ENCODE data around the gene ADAT3.

DNA sequence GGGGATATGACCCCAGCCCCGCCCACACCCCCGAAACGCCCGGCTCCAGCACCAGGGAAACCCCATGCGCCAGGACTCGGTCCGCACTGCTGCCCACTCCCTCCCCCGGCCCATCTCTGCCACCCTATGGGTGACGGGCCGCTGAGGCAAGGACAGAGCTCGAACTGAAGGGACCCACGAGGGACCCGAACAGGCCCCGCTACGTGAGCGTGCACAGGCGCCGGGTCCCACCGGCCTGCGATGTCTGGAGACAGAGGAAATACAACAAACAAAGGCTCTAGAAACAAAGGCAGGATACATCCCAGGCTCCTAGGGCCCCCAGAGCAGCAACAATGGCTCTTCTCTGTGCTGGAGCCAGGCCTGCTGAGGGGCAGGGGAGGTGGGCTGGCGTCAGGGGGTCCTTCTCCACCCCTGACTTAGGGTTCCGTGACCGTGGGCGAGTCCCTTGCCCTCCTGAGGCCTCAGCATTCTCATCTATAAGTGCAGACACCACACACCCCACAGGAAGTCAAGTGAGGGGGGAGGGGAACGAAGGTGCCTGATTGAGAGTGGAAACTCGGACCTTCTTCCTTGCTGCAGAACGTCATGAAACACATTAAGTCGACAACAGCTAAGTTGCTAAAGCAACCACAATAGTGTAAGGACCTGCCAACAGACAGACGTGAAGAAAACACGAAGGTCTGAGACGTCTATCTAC, 23.0 kb upstream of the ADAT3 start:
- TF ChIP-seq CTCF (IDR thresholded peaks at IDR 0.05 in 8 of 11, conservative IDR thresholded peaks at IDR 0.05 in 3 of 11) (no peak), POLR2A (IDR thresholded peaks at IDR 0.05) (no peak)

All from spleen (tissue), 7 donors.